Neural cell (in vitro differentiated cells): ENCODE results near the gene DNAJC7. TPM values are rescaled to one million over a fixed set of nuclear protein-coding genes. Genes with fewer than 3 reads are reported as not detected.

Experiments
- H2AFZ ChIP-seq: fragments of 200-600, 300-800 bp; sonication (generic), shearing (Covaris generic); 2 replicates; pipeline ENCODE4 v1.6.0; 2014; ENCODE audit warnings: low read depth, mild to moderate bottlenecking, antibody characterized with exemption, low read length, moderate library complexity
- H3F3A ChIP-seq: fragments of 200-600 bp; shearing (Covaris generic); 2 replicates; pipeline ENCODE4 v1.6.1; 2016; ENCODE audit warnings: mild to moderate bottlenecking, moderate library complexity, mixed read lengths, antibody characterized with exemption, low read length; ENCODE audit not compliant: insufficient read depth, poor library complexity, severe bottlenecking
- H3K27ac ChIP-seq: fragments of 200-600, 300-800 bp; sonication (generic), shearing (Covaris generic); 2 replicates; pipeline ENCODE4 v1.5.1; 2014; ENCODE audit warnings: mild to moderate bottlenecking, low read length, moderate library complexity
- H3K27me3 ChIP-seq: fragments of 300-800, 200-600 bp; sonication (generic), shearing (Covaris generic); 2 replicates; pipeline ENCODE4 v1.6.0; 2014; ENCODE audit warnings: mild to moderate bottlenecking, low read depth, low read length, moderate library complexity; ENCODE audit not compliant: insufficient read depth
- H3K36me3 ChIP-seq: fragments of 300-800, 200-600 bp; sonication (generic), shearing (Covaris generic); 2 replicates; pipeline ENCODE4 v1.5.1; 2014; ENCODE audit warnings: mild to moderate bottlenecking, antibody characterized with exemption, low read length, moderate library complexity; ENCODE audit not compliant: insufficient read depth
- H3K4me2 ChIP-seq: fragments of 300-800, 200-600 bp; sonication (generic), shearing (Covaris generic); 2 replicates; pipeline ENCODE4 v1.6.0; 2014; ENCODE audit warnings: mild to moderate bottlenecking, low read length
- H3K4me3 ChIP-seq: fragments of 300-800, 200-600 bp; sonication (generic), shearing (Covaris generic); 2 replicates; pipeline ENCODE4 v1.5.1; 2014; ENCODE audit warnings: mild to moderate bottlenecking, low read length, moderate library complexity
- H3K79me2 ChIP-seq: fragments of 200-600 bp; shearing (Covaris generic); replicated peaks from 2 replicates; pipeline ENCODE4 v1.6.0; 2014; ENCODE audit warnings: mild to moderate bottlenecking, low read length, moderate library complexity; ENCODE audit not compliant: insufficient read depth
- H3K9ac ChIP-seq: fragments of 300-800, 200-600 bp; sonication (generic), shearing (Covaris generic); 2 replicates; pipeline ENCODE4 v1.6.1; 2016; ENCODE audit warnings: mild to moderate bottlenecking, low read length, mixed read lengths
- H3K9me2 ChIP-seq: fragments of 200-600 bp; shearing (Covaris generic); 2 replicates; pipeline ENCODE4 v1.6.1; 2016; ENCODE audit warnings: mild to moderate bottlenecking, low read length, mixed read lengths; ENCODE audit not compliant: insufficient read depth
- H3K9me3 ChIP-seq: fragments of 200-600, 300-800 bp; sonication (generic), shearing (Covaris generic); 2 replicates; pipeline ENCODE4 v1.6.1; 2016; ENCODE audit warnings: mild to moderate bottlenecking, mixed run types, low read length, moderate library complexity, mixed read lengths
- H4K20me1 ChIP-seq: fragments of 200-600 bp; shearing (Covaris generic); 2 replicates; pipeline ENCODE4 v1.6.1; 2016; ENCODE audit warnings: mild to moderate bottlenecking, mixed run types; ENCODE audit not compliant: insufficient read depth
- CTCF ChIP-seq: fragments of 450-650 bp; IDR thresholded peaks from 2 replicates; pipeline ENCODE4 v1.5.1; 2014; ENCODE audit warnings: antibody characterized with exemption, mild to moderate bottlenecking, moderate library complexity; ENCODE audit not compliant: poor library complexity, severe bottlenecking
- EP300 ChIP-seq: fragments of 450-650 bp; conservative IDR thresholded peaks from 2 replicates; pipeline ENCODE4 v1.6.1; 2014; ENCODE audit warnings: antibody characterized with exemption, mild to moderate bottlenecking, moderate library complexity; ENCODE audit not compliant: poor library complexity, severe bottlenecking
- EZH2 ChIP-seq: fragments of 200-600, 300-800 bp; shearing (Covaris generic), sonication (generic); IDR thresholded peaks from 2 replicates; pipeline ENCODE4 v1.6.1; 2014; ENCODE audit warnings: antibody characterized with exemption, low read length, borderline replicate concordance, mild to moderate bottlenecking; ENCODE audit not compliant: insufficient read depth, poor library complexity, severe bottlenecking
- MXI1 ChIP-seq: fragments of 450-650 bp; conservative IDR thresholded peaks from 2 replicates; pipeline ENCODE4 v1.6.1; 2014; ENCODE audit warnings: antibody characterized with exemption, mild to moderate bottlenecking; ENCODE audit not compliant: poor library complexity, severe bottlenecking
- POLR2AphosphoS5 ChIP-seq: IDR thresholded peaks from 2 replicates; pipeline ENCODE4 v1.6.1; 2012
- RAD21 ChIP-seq: fragments of 450-650 bp; conservative IDR thresholded peaks from 2 replicates; pipeline ENCODE4 v1.6.1; 2014; ENCODE audit warnings: antibody characterized with exemption, mild to moderate bottlenecking, moderate library complexity
- SMC3 ChIP-seq: fragments of 450-650 bp; conservative IDR thresholded peaks from 2 replicates; pipeline ENCODE4 v1.6.1; 2014; ENCODE audit warnings: antibody characterized with exemption, mild to moderate bottlenecking, moderate library complexity; ENCODE audit not compliant: poor library complexity
- TAF1 ChIP-seq: IDR thresholded peaks from 2 replicates; pipeline ENCODE4 v1.6.1; 2012; ENCODE audit warnings: low read depth
- polyA plus RNA-seq: library from polyadenylated mRNA; depleted of rRNA; stranded (reverse); fragments of >200 nt; gene quantifications from 2 replicates; pipeline ENCODE4 v1.2.3, GENCODE V29; 2014
- TF ChIP-seq, protein P1 (sequence below): IDR thresholded peaks from 2 replicates; pipeline ENCODE4 v1.6.1; 2012; ENCODE audit warnings: borderline replicate concordance

Gene DNAJC7
- polyA plus RNA-seq, 1 donor from 2014 or later = 126 TPM

DNA sequence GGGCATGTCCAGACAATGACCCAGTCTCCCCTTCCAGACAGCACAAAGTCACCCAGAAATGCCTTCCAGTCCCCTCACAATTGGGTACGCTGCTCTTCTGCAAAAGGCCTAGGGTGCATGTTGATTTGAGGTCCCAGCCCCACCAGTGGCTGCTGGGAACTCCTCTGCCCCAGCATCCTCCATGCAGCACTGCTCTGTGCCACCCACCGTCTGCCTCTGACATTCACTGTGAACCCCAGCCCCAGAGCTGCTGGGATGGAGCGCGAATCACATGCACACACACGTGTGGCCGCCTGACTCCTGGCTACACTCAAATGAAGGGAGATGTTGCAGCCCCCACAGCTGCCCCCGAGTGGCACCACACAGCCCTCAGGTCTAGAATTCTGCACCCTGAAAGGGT, 34.4 kb upstream of the DNAJC7 start:
- Histone ChIP-seq H3K9ac (no peak overlapping the region), H3K27ac (no peak overlapping the region), H3K36me3 (no peaks in the 10 kb centered on the region), H3K9me3 (no peaks in the 10 kb centered on the region), H3K4me2 (no peak overlapping the region), H3K79me2 (no peaks in the 10 kb centered on the region), H2AFZ (no peak overlapping the region), H3K4me3 (no peak overlapping the region), H3F3A (no peaks in the 10 kb centered on the region), H4K20me1 (no peaks in the 10 kb centered on the region), H3K27me3 (peaks cover 7% of the 10 kb centered on the region), H3K9me2 (no peaks in the 10 kb centered on the region)
- TF ChIP-seq MXI1 (no peak), POLR2AphosphoS5 (no peak), TAF1 (no peak), CTCF (no peak)
- TF ChIP-seq, protein P1, sequence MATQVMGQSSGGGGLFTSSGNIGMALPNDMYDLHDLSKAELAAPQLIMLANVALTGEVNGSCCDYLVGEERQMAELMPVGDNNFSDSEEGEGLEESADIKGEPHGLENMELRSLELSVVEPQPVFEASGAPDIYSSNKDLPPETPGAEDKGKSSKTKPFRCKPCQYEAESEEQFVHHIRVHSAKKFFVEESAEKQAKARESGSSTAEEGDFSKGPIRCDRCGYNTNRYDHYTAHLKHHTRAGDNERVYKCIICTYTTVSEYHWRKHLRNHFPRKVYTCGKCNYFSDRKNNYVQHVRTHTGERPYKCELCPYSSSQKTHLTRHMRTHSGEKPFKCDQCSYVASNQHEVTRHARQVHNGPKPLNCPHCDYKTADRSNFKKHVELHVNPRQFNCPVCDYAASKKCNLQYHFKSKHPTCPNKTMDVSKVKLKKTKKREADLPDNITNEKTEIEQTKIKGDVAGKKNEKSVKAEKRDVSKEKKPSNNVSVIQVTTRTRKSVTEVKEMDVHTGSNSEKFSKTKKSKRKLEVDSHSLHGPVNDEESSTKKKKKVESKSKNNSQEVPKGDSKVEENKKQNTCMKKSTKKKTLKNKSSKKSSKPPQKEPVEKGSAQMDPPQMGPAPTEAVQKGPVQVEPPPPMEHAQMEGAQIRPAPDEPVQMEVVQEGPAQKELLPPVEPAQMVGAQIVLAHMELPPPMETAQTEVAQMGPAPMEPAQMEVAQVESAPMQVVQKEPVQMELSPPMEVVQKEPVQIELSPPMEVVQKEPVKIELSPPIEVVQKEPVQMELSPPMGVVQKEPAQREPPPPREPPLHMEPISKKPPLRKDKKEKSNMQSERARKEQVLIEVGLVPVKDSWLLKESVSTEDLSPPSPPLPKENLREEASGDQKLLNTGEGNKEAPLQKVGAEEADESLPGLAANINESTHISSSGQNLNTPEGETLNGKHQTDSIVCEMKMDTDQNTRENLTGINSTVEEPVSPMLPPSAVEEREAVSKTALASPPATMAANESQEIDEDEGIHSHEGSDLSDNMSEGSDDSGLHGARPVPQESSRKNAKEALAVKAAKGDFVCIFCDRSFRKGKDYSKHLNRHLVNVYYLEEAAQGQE = no peak

DNA sequence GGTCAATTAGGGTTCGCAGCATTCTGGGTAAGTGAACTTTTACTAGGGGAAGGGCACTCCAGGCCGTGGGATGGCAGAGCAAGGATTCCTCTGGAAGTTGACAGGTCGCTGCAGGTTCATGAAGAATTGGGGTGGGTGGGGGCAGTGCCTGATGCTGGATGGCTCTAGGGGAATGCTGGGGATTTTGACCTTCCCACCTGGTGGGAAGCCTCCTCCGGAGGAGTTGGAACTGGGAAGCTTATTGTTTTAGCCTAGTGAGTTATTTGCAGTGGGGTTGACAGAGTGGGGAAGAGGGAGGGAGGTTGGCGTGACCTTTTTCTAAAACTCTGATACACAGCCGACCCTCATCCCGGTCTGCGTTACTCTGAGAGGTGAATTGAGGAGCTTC, 33.8 kb upstream of the DNAJC7 start:
- no peaks in the 10 kb centered on the region for H3K79me2 ChIP-seq
- TF ChIP-seq MXI1 (no peak), TAF1 (no peak), RAD21 (no peak), SMC3 (no peak), CTCF (no peak), POLR2AphosphoS5 (no peak), EP300 (no peak), EZH2 (no peak)
- TF ChIP-seq, protein P1 = no peak
- peaks cover 7% of the 10 kb centered on the region for H3K27me3 ChIP-seq
- H3K4me2 ChIP-seq = no peak overlapping the region
- no peaks in the 10 kb centered on the region for H3K9me3 ChIP-seq
- H3K36me3 ChIP-seq = no peaks in the 10 kb centered on the region
- H4K20me1 ChIP-seq = no peaks in the 10 kb centered on the region
- peak overlapping the region; percentile 83 for H3K4me3 ChIP-seq
- H2AFZ ChIP-seq = no peak overlapping the region
- no peak overlapping the region for H3K27ac ChIP-seq
- H3K9me2 ChIP-seq = no peaks in the 10 kb centered on the region
- H3K9ac ChIP-seq = no peak overlapping the region
- H3F3A ChIP-seq = no peaks in the 10 kb centered on the region
